AG04449 (cell line): Measurements from ENCODE around the gene GOLGA6C.

Source experiments
- CTCF ChIA-PET: fragments of 350-600 bp; formaldehyde crosslinking; extraction: SDS; loops from one replicate; lab custom pipeline; 2021; ENCODE audit warnings: antibody characterized with exemption; lab: Yijun Ruan, JAX
- POLR2A ChIA-PET: fragments of 400-600, 350-600 bp; formaldehyde crosslinking; extraction: SDS; loops from one replicate; lab custom pipeline; 2020; ENCODE audit warnings: antibody characterized with exemption, inconsistent platforms; lab: Yijun Ruan, JAX
- DNase-seq: peaks from one replicate; pipeline ENCODE4 v3.0.0-alpha.2; 2010; ENCODE audit warnings: low read depth, low spot score
- H3K4me3 ChIP-seq: 2 replicates; pipeline ENCODE4 v1.5.1; 2011; ENCODE audit warnings: low read depth, mild to moderate bottlenecking, control low read depth, low read length
- TF ChIP-seq, protein P1 (sequence below): IDR thresholded peaks from one replicate; pipeline ENCODE4 v1.5.1; 2011; ENCODE audit warnings: mild to moderate bottlenecking, moderate library complexity, low read length, control low read depth, inconsistent platforms; ENCODE audit not compliant: insufficient read depth; ENCODE audit errors: missing control alignments

GOLGA6C gene

GRCh38 chr15:75232826-75233503 lies 25.2 kb upstream of the GOLGA6C start:
- CTCF ChIA-PET = no interaction called here
- TF ChIP-seq, protein P1, sequence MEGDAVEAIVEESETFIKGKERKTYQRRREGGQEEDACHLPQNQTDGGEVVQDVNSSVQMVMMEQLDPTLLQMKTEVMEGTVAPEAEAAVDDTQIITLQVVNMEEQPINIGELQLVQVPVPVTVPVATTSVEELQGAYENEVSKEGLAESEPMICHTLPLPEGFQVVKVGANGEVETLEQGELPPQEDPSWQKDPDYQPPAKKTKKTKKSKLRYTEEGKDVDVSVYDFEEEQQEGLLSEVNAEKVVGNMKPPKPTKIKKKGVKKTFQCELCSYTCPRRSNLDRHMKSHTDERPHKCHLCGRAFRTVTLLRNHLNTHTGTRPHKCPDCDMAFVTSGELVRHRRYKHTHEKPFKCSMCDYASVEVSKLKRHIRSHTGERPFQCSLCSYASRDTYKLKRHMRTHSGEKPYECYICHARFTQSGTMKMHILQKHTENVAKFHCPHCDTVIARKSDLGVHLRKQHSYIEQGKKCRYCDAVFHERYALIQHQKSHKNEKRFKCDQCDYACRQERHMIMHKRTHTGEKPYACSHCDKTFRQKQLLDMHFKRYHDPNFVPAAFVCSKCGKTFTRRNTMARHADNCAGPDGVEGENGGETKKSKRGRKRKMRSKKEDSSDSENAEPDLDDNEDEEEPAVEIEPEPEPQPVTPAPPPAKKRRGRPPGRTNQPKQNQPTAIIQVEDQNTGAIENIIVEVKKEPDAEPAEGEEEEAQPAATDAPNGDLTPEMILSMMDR = no peak
- H3K4me3 ChIP-seq = no peak overlapping the region
- no peak for DNase-seq
- POLR2A ChIA-PET = no interaction called here

- CTCF ChIA-PET = no interaction called here
- POLR2A ChIA-PET = no interaction called here
- H3K4me3 ChIP-seq = no peak overlapping the region
- no peak for DNase-seq
- TF ChIP-seq, protein P1 = no peak
Observed at GRCh38 chr15:75233504-75234190, 24.5 kb upstream of the GOLGA6C start.

DNA sequence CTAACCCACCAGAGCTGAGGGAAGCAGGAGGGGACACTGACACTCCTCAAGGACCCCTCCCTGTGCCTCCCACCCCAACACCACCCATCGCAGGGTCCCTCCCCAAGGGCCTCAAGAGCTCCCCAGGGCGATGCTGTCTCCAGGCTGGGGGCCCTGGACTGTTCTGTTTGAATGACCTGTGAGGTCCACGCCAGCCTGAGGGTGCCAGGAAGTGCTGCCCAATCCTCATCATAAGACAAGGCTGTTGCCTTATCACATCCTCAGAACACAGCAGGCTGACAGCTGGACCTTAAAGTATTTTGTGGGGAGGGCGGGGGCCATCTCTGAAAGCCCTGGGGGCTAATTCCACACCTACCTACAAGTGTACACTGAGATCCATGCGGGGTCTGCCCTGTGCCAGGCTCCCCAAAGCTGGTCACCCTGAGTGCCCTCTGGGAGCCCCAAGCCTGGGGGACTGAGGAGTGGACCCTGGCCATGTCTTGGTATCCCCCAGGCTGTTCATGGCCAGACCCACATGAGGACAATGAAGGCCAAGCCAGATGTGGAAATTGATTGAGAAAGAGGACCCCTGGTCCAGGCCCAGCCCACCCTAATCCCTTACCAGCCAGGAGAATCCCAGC lies 23.8 kb upstream of the GOLGA6C start:
- ChIA-PET POLR2A (no interaction called here), CTCF (no interaction called here)
- TF ChIP-seq, protein P1 = no peak
- no peak overlapping the region for H3K4me3 ChIP-seq
- DNase-seq = no peak

GRCh38 chr15:75235051-75235673 lies 23.0 kb upstream of the GOLGA6C start:
- H3K4me3 ChIP-seq = no peak overlapping the region
- DNase-seq = no peak
- TF ChIP-seq, protein P1 = no peak
- ChIA-PET POLR2A (interaction anchor here (0.6 kb wide), 1 partner anchor 26 kb away, joined by 3 read pairs; no protein-coding TSS in a partner anchor), CTCF (interaction anchor here (0.8 kb wide), 1 partner anchor 235 kb away, joined by 4 read pairs; no protein-coding TSS in a partner anchor)

GRCh38 chr15:75235760-75236729 lies 22.1 kb upstream of the GOLGA6C start:
- TF ChIP-seq, protein P1 = no peak
- ChIA-PET POLR2A (interaction anchor here (0.6 kb wide), 1 partner anchor 26 kb away, joined by 3 read pairs; no protein-coding TSS in a partner anchor), CTCF (interaction anchor here (0.8 kb wide), 1 partner anchor 236 kb away, joined by 4 read pairs; no protein-coding TSS in a partner anchor)
- no peak for DNase-seq
- H3K4me3 ChIP-seq = no peak overlapping the region
